NK-92 (cell line): ENCODE data around the gene FAM222B.
"Not testable (repeated sequence)": the region's sequence is repeated elsewhere in the genome, so short reads cannot be mapped to it uniquely, and the experiment has no call there.

Experiments used
- DNase-seq: peaks from one replicate; lab custom pipeline; 2025; ENCODE audit not compliant: unreplicated experiment; lab: John Stamatoyannopoulos, UW

The FAM222B gene

GRCh38 chr17:28747051-28747691 is 95.4 kb downstream of the FAM222B start:
- no peak for DNase-seq

GRCh38 chr17:28746611-28747050 is 96.0 kb downstream of the FAM222B start:
- DNase-seq: no peak

GRCh38 chr17:28745786-28746411 is 96.7 kb downstream of the FAM222B start:
- no peak for DNase-seq

GRCh38 chr17:28744972-28745785 is 97.4 kb downstream of the FAM222B start:
- no peak for DNase-seq

GRCh38 chr17:28744104-28744971 is 98.3 kb downstream of the FAM222B start:
- no peak for DNase-seq

GRCh38 chr17:28743243-28744103 is 99.1 kb downstream of the FAM222B start, which contains the start of gene TRAF4:
TSS of gene TRAF4 (plus strand) at chr17:28744011. CDS start at chr17:28744113, 102 bp downstream.
- no peak for DNase-seq

- no peak for DNase-seq
Observed at GRCh38 chr17:28741358-28742349, 100.9 kb downstream of the FAM222B start.

- DNase-seq: no peak
Observed at GRCh38 chr17:28740406-28741357, 101.9 kb downstream of the FAM222B start.

GRCh38 chr17:28738680-28739384 is 103.8 kb downstream of the FAM222B start:
- no peak for DNase-seq

GRCh38 chr17:28737770-28738679 is 104.6 kb downstream of the FAM222B start:
- DNase-seq: no peak

- DNase-seq: no peak
Observed at GRCh38 chr17:28737316-28737715, 105.3 kb downstream of the FAM222B start.

- DNase-seq: not testable (repeated sequence)
Observed at GRCh38 chr17:28735913-28736769, 106.4 kb downstream of the FAM222B start.

GRCh38 chr17:28735242-28735722 is 107.3 kb downstream of the FAM222B start:
- DNase-seq: no peak

GRCh38 chr17:28734712-28735241 is 107.8 kb downstream of the FAM222B start:
- DNase-seq: no peak

- DNase-seq: no peak
Observed at GRCh38 chr17:28733346-28733745, 109.2 kb downstream of the FAM222B start.
